Left ventricle myocardium inferior (tissue), 1 donor: ENCODE data around the gene FOXN3. TPM values are rescaled to one million over a fixed set of nuclear protein-coding genes. Genes with fewer than 3 reads are reported as not detected.

Experiments used
- DNase-seq: peaks from one replicate; pipeline ENCODE4 v3.0.0-alpha.2; 2020
- H3K27ac ChIP-seq: fragments of 200-600 bp; replicated peaks from 2 replicates; pipeline ENCODE4 v1.8.0; 2021
- H3K27me3 ChIP-seq: fragments of 200-600 bp; 2 replicates; pipeline ENCODE4 v1.8.0; 2021; ENCODE audit warnings: low read depth
- H3K36me3 ChIP-seq: fragments of 200-600 bp; 2 replicates; pipeline ENCODE4 v1.8.0; 2021
- H3K4me1 ChIP-seq: fragments of 200-600 bp; 2 replicates; pipeline ENCODE4 v1.8.0; 2021
- H3K4me3 ChIP-seq: fragments of 200-600 bp; 2 replicates; pipeline ENCODE4 v1.8.0; 2021; ENCODE audit warnings: mild to moderate bottlenecking, moderate library complexity
- H3K9me3 ChIP-seq: fragments of 200-600 bp; replicated peaks from 2 replicates; pipeline ENCODE4 v1.8.0; 2021
- CTCF ChIP-seq: fragments of 200-600 bp; IDR thresholded peaks from 2 replicates; pipeline ENCODE4 v1.8.0; 2021; ENCODE audit warnings: antibody characterized with exemption, mild to moderate bottlenecking, borderline replicate concordance
- intact Hi-C: fragments of 100-400 bp; cut with micrococcal nuclease; formaldehyde crosslinking; loops from one replicate; pipeline ENCODE4 v1.11.0; 2022
- total RNA-seq: library from RNA; stranded (reverse); fragmentation: NEBNext Ultra II Directional; extraction: Animal tissue kit (Norgen Biotek cat#: 25700); gene quantifications from one replicate; pipeline ENCODE4 v1.2.1, GENCODE V29; 2021
- donor health status: DM: no; HTN: yes; CAD: no; lungs with severe emphysema.

The FOXN3 gene
- total RNA-seq, 1 donor from 2014 or later = 120 TPM

GRCh38 chr14:89217891-89218290, 199.1 kb downstream of the FOXN3 start:
- intact Hi-C loops = no loop called here
- peaks cover 72% of the 10 kb centered on the region for H3K4me1 ChIP-seq
- TF ChIP-seq CTCF = no peak

GRCh38 chr14:89215531-89215930, 201.5 kb downstream of the FOXN3 start:
- H3K4me3 ChIP-seq = no peak overlapping the region
- peaks cover 8% of the 10 kb centered on the region for H3K36me3 ChIP-seq
- no peak for TF ChIP-seq CTCF
- DNase-seq = no peak
- no peak overlapping the region for H3K27ac ChIP-seq
- no peaks in the 10 kb centered on the region for H3K9me3 ChIP-seq
- no peaks in the 10 kb centered on the region for H3K27me3 ChIP-seq
- peaks cover 68% of the 10 kb centered on the region for H3K4me1 ChIP-seq
- intact Hi-C loops = no loop called here

More at GRCh38 chr14:89217891-89218290, 199.1 kb downstream of the FOXN3 start:
- peaks cover 8% of the 10 kb centered on the region for H3K36me3 ChIP-seq
- no peak for DNase-seq
- no peak overlapping the region for H3K4me3 ChIP-seq
- no peaks in the 10 kb centered on the region for H3K27me3 ChIP-seq
- no peak overlapping the region for H3K27ac ChIP-seq
- H3K9me3 ChIP-seq = no peaks in the 10 kb centered on the region

- Histone ChIP-seq H3K27ac (peak overlapping the region; percentile 59), H3K4me3 (no peak overlapping the region), H3K27me3 (no peaks in the 10 kb centered on the region), H3K4me1 (peaks cover 63% of the 10 kb centered on the region), H3K9me3 (no peaks in the 10 kb centered on the region), H3K36me3 (peaks cover 8% of the 10 kb centered on the region)
- no peak for DNase-seq
- no peak for TF ChIP-seq CTCF
- intact Hi-C loops = no loop called here
Observed at GRCh38 chr14:89215114-89215513, 201.9 kb downstream of the FOXN3 start.

GRCh38 chr14:89214221-89214965, 202.6 kb downstream of the FOXN3 start:
- H3K27ac ChIP-seq = peak overlapping the region; percentile 59
- peak overlapping the region; percentile 20 for H3K4me3 ChIP-seq
- H3K9me3 ChIP-seq = no peaks in the 10 kb centered on the region
- H3K36me3 ChIP-seq = peaks cover 3% of the 10 kb centered on the region
- H3K27me3 ChIP-seq = no peaks in the 10 kb centered on the region
- H3K4me1 ChIP-seq = peaks cover 57% of the 10 kb centered on the region
- peak; percentile 36 for TF ChIP-seq CTCF
- peak; percentile 73 for DNase-seq
- intact Hi-C loops = no loop called here

- Histone ChIP-seq H3K27ac (no peak overlapping the region), H3K4me3 (no peak overlapping the region), H3K27me3 (no peaks in the 10 kb centered on the region), H3K36me3 (no peaks in the 10 kb centered on the region), H3K9me3 (no peaks in the 10 kb centered on the region), H3K4me1 (peaks cover 62% of the 10 kb centered on the region)
- intact Hi-C loops = no loop called here
- no peak for DNase-seq
- TF ChIP-seq CTCF = no peak
Observed at GRCh38 chr14:89212386-89213235, 204.4 kb downstream of the FOXN3 start.
